HG03378 (cell line): Measurements from ENCODE around the gene C17orf67.

Experiments
- ATAC-seq: cut with Tn5 transposase; IDR thresholded peaks from one replicate; pipeline ENCODE4 v1.9.1; 2021; ENCODE audit warnings: mild to moderate bottlenecking, moderate library complexity; ENCODE audit not compliant: unreplicated experiment

C17orf67 gene

DNA sequence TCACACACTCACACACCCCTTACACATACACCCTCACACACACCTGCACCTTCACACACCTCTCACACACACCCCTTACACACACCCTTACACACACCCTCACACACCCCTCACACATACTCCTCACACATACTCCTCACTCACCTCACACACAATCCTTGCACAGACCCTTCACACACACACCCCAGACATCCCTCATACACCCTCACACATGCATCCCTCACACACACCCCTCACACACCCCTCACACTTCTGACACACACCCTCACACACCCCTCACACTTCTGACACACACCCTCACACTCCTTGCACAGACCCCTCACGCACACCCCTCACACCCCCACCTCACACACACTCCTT is 23.9 kb downstream of the C17orf67 start:
- no peak for ATAC-seq

GRCh38 chr17:56809106-56809819 is 24.5 kb downstream of the C17orf67 start:
- no peak for ATAC-seq

GRCh38 chr17:56808503-56808902 is 25.2 kb downstream of the C17orf67 start:
- ATAC-seq, result no peak

GRCh38 chr17:56807723-56808122 is 26.0 kb downstream of the C17orf67 start:
- ATAC-seq, result no peak

- no peak for ATAC-seq
Measured at GRCh38 chr17:56806949-56807348, 26.8 kb downstream of the C17orf67 start.

DNA sequence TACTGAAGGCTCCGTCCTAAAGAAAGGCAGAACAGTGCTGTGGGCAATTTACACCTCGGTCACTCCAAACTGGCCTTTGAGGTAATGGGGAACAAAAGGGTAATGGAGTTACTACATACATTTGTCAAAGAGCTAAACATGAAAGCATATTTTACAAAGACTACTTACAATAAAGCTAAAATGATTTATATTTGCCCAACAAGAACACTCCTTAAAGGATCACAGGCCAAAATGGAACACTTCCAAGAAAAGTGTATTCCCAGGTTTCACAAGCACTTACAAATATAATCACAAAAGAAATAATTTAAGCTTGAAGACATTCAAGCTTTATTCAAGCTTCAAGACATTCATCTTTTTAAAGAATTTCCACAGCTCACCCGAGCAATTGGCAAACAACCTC is 29.3 kb downstream of the C17orf67 start:
- no peak for ATAC-seq

- no peak for ATAC-seq
Measured at GRCh38 chr17:56803071-56803470, 30.6 kb downstream of the C17orf67 start.

- ATAC-seq, result no peak
Measured at GRCh38 chr17:56801459-56802178, 32.1 kb downstream of the C17orf67 start.

DNA sequence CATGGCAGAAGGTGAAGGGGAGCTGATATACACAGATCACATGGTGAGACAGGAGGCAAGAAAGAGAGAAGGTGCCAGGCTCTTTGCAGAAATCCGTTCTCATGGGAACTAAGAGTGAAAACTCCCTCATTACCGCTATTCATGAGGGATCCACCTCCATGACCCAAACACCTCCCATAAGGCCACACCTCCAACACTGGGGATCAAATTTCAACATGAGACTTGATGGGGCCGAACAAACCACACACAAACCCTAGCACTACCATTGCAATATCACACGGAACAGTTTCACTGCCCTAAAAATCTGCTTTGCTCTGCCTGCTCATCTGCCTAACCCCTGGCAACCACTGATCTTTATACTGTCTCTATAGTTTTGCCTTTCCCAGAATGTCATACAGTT is 34.8 kb downstream of the C17orf67 start:
- ATAC-seq, result no peak

GRCh38 chr17:56796536-56796935 is 37.2 kb downstream of the C17orf67 start:
- ATAC-seq, result no peak

DNA sequence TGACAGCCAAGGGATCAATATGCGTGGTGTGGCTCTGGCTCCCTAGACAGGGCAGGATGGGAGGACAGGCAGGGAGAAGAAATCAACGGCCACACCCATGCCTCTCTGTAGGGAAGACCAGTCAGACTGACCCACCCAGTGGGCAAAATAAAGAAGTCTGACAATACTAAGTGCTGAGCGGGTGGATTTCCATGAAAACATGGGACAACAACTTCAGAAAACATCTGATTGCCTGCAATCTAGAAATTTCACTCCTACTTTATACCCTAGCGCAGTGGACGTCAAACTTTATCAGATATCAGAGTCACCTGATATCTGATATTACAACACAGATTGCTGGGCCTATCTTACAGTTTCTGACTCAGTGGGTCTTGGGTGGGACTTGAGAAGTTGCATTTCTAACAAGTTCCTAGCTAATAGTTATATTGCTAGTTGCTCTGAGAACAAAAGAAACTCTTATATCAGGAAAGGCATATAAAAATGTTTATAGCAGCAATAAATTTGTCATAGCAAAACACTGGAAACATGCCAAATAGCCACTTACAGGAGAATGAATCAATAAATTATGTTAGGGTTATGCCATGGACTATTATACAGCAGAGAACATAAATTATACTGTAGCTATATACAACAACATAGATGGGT is 38.4 kb downstream of the C17orf67 start:
- no peak for ATAC-seq

GRCh38 chr17:56793957-56794356 is 39.8 kb downstream of the C17orf67 start:
- no peak for ATAC-seq

GRCh38 chr17:56793531-56793930 is 40.2 kb downstream of the C17orf67 start:
- no peak for ATAC-seq

- ATAC-seq, result no peak
Measured at GRCh38 chr17:56792267-56792666, 41.5 kb downstream of the C17orf67 start.

- peak; percentile 89 for ATAC-seq
Measured at GRCh38 chr17:56786989-56787482, 46.7 kb downstream of the C17orf67 start.

DNA sequence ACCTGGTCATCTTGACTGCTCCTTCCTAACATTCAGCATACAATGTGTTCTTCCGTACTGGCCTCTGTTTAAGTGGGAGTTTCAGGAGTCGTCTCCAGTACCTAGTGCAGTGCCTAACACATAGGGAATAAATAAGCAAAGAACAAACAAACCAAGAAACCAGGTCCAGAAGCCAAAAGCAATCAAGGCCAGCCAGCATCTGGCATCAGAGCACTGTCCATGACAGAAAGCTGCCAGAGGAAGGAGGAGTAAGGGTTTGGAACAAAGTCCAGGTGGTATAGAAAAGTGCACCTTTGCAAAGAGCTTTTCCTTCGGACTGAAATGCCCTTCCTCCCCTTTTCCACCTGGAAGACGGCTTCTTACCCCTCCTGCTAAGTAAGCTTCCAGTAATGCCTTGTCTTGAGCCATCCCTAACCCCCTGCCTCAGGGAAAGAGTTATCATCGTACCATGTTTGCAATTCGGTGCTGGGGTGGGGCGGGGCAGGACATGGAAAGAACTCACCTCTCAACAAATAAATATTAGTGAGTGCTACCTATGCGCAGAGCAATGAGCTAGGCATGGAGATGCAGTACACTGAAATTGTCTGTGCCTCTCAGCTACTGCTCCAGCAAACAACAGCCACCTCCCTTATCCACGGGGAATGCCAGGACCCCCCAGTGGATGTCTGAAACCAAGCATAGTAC is 47.6 kb downstream of the C17orf67 start:
- no peak for ATAC-seq

- ATAC-seq, result no peak
Measured at GRCh38 chr17:56785405-56785804, 48.3 kb downstream of the C17orf67 start.

DNA sequence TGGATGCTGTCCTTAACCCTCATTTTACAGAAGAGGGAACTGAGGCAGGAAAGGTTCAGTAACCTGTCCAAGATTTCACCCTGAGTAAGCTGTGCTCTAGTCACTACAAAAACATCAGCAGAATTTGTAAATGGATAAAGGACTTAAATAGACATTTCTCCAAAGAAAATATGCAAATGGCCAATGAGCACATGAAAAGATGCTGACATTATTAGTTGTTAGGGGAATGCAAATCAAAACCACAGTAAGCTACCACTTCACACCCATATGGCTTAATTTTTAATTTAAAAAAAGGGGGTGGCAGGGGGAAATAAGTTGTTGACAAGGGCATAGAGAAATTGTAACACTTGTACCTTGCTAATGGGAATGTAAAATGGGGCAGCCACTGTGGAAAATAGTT is 51.4 kb downstream of the C17orf67 start:
- ATAC-seq, result no peak

GRCh38 chr17:56781906-56782305 is 51.8 kb downstream of the C17orf67 start:
- no peak for ATAC-seq

DNA sequence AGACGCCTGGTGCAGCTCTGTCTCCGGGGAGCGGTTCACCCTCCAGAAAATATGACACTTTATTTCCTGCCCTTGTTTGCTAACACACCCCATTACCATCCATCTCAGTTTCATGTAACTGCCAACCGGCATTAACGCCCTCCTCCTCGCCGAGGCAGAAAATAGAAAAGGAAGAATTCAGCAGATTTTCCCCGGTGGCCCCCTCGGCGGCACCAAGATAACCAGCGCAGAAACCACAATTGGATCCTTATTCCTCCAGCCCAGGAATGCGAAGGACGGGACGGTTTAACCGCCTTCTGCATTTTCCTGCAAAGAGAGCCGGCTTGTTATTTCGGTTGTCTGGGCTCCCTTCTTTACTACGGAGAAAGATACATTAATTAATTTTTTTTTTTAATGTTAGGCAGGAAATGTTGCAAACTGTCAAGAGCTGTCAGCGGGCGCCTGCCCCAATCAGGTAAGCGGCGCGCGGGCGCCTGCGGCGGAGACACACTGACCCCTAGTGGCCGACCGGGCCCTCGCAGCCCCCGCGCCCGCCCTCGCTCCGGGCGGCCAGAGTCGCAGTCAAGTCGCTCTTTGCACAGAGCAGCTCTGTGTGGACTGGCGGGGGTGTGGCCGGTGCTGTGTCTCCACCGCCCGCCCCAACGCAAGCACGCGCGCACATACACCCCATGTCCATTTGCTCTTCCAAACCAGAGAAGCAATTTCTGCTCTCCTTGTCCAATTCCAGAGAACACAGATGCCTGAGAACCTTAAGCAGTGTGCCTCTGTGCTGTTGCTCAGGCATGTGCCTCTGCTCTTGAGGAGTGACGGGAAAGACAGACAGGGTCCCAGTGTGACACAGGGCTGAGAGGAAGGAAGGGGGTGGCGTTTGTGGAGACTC is 53.6 kb downstream of the C17orf67 start:
- peak; percentile 80 for ATAC-seq
